ENCODE results near the gene KRTAP1-1. TPM values are rescaled to one million over a fixed set of nuclear protein-coding genes. Genes with fewer than 3 reads are reported as not detected.

Gene KRTAP1-1
- total RNA-seq, 1 experiment from 2014 or later = not detected

DNA sequence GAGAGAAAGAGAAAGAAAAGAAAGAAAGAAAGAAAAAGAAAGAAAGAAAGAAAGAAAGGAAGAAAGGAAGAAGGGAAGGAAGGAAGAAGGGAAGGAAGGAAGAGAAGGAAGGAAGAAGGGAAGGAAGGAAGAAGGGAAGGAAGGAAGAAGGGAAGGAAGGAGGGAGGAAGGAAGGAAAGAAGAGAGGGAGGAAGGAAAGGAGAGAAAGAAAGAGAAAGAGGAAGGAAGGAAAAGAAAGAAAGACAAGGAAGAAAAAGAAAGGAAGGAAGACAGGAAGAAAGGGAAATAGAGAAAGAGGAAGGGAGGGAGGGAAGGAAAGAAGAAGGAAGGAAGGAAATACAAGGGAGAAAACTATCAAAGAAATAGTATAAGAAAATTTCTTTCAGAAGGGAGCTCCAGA is 35.5 kb upstream of the KRTAP1-1 start:
- ChIA-PET CTCF (no interaction called here), POLR2A (no interaction called here)
- ATAC-seq (no peak), DNase-seq (ENCODE audit: low spot score) (no peak)
- Mint-ChIP-seq H3K36me3 (no peaks in the 10 kb centered on the region), H3K4me1 (no peaks in the 10 kb centered on the region; the same call in 1 of the 2 replicates), H3K27me3 (ENCODE audit: low read depth) (no peaks in the 10 kb centered on the region; the same call in 1 of the 2 replicates), H3K9me3 (peaks cover 22% of the 10 kb centered on the region), H3K27ac (no peak overlapping the region), H3K4me3 (no peak overlapping the region)
- TF ChIP-seq EMX1 (CRISPR knock-in tag; IDR thresholded peaks at IDR 0.05) (no peak), JAZF1 (CRISPR knock-in tag; IDR thresholded peaks at IDR 0.05) (no peak), ESRRA (CRISPR knock-in tag; IDR thresholded peaks at IDR 0.05; ENCODE audit: borderline replicate concordance) (no peak), IRF2 (CRISPR knock-in tag; IDR thresholded peaks at IDR 0.05; ENCODE audit: borderline replicate concordance, low read depth) (no peak)
- TF ChIP-seq, protein P1, sequence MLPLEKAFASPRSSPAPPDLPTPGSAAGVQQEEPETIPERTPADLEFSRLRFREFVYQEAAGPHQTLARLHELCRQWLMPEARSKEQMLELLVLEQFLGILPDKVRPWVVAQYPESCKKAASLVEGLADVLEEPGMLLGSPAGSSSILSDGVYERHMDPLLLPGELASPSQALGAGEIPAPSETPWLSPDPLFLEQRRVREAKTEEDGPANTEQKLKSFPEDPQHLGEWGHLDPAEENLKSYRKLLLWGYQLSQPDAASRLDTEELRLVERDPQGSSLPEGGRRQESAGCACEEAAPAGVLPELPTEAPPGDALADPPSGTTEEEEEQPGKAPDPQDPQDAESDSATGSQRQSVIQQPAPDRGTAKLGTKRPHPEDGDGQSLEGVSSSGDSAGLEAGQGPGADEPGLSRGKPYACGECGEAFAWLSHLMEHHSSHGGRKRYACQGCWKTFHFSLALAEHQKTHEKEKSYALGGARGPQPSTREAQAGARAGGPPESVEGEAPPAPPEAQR (CRISPR knock-in tag; IDR thresholded peaks at IDR 0.05) = no peak
- TF ChIP-seq, protein P2, sequence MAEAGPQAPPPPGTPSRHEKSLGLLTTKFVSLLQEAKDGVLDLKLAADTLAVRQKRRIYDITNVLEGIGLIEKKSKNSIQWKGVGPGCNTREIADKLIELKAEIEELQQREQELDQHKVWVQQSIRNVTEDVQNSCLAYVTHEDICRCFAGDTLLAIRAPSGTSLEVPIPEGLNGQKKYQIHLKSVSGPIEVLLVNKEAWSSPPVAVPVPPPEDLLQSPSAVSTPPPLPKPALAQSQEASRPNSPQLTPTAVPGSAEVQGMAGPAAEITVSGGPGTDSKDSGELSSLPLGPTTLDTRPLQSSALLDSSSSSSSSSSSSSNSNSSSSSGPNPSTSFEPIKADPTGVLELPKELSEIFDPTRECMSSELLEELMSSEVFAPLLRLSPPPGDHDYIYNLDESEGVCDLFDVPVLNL (CRISPR knock-in tag; IDR thresholded peaks at IDR 0.05; ENCODE audit: borderline replicate concordance, low read depth) = no peak

DNA sequence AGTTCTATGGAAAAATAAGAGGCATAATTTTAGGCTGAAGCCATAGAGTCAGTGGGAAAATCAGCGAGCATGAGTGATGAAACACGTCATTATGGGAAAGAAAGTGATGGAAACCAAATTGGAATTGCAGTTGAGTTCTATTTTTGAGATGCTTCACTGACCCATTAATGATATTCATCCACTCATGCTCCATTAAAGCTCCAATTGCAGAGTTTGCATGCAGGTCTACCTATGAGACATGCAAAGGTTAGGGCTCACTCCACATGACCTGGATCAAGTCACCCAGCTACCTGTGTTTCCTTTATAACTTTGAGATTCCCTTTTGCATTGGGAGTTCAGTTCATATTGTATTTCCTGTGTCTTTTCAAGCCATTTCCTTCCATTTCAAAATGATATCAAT is 32.4 kb upstream of the KRTAP1-1 start:
- Mint-ChIP-seq H3K27me3 (ENCODE audit: low read depth) (no peaks in the 10 kb centered on the region; the same call in 1 of the 2 replicates), H3K4me3 (no peak overlapping the region), H3K9me3 (peaks cover 16% of the 10 kb centered on the region), H3K36me3 (no peaks in the 10 kb centered on the region), H3K4me1 (no peaks in the 10 kb centered on the region; the same call in 1 of the 2 replicates), H3K27ac (no peak overlapping the region)
- POLR2A ChIA-PET = no interaction called here
- CTCF ChIA-PET = no interaction called here
- ATAC-seq = no peak
- TF ChIP-seq KAT7 (CRISPR knock-in tag; IDR thresholded peaks at IDR 0.05; ENCODE audit: borderline replicate concordance) = no peak
- TF ChIP-seq NR2C2 (CRISPR knock-in tag; IDR thresholded peaks at IDR 0.05) = no peak
- TF ChIP-seq ZNF263 (CRISPR knock-in tag; IDR thresholded peaks at IDR 0.05; ENCODE audit: low read depth) = no peak
- TF ChIP-seq, protein P3, sequence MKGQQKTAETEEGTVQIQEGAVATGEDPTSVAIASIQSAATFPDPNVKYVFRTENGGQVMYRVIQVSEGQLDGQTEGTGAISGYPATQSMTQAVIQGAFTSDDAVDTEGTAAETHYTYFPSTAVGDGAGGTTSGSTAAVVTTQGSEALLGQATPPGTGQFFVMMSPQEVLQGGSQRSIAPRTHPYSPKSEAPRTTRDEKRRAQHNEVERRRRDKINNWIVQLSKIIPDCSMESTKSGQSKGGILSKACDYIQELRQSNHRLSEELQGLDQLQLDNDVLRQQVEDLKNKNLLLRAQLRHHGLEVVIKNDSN (CRISPR knock-in tag; IDR thresholded peaks at IDR 0.05) = no peak
- TF ChIP-seq, protein P4, sequence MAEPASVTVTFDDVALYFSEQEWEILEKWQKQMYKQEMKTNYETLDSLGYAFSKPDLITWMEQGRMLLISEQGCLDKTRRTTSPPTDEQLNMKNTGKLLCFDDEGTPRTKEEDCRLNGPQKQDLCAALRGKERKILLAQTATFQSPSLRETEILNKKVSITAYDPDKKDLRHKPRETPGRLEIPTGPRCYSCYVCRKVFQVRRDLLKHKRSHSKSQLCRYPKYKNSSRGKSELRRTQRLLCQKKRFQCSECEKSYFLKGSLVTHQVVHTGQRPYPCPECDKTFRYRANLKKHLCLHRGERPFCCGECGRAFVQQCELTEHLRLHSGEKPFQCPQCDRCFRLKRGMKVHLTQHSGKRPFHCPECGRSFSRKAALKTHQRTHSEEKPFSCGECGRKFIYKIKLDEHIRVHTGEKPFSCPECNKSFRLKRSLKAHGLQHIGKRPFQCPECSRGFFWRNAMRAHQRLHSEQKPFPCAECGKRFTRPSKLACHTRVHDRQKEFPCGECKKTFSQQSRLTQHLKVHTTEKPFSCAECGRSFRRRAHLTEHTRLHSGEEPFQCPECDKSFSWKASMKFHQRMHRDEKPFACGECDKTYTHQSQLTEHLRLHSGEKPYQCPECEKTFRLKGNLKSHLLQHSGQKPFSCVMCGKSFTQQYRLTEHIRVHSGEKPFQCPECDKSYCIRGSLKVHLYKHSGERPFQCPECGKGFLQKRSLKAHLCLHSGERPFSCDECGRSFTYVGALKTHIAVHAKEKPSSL (CRISPR knock-in tag; conservative IDR thresholded peaks at IDR 0.05) = no peak
- TF ChIP-seq ATF1 (CRISPR knock-in tag; IDR thresholded peaks at IDR 0.05) = no peak
- no peak for TF ChIP-seq ZBTB21 (CRISPR knock-in tag; IDR thresholded peaks at IDR 0.05; ENCODE audit: borderline replicate concordance)
- no peak for TF ChIP-seq TEAD4 (CRISPR knock-in tag; IDR thresholded peaks at IDR 0.05)
- TF ChIP-seq RORB (CRISPR knock-in tag; IDR thresholded peaks at IDR 0.05) = no peak
- no peak for TF ChIP-seq GABPB1 (CRISPR knock-in tag; IDR thresholded peaks at IDR 0.05)
- TF ChIP-seq PRRX2 (CRISPR knock-in tag; IDR thresholded peaks at IDR 0.05) = no peak
- no peak for TF ChIP-seq CREB1 (CRISPR knock-in tag; IDR thresholded peaks at IDR 0.05)
- no peak for TF ChIP-seq ZNF138 (CRISPR knock-in tag; conservative IDR thresholded peaks at IDR 0.05)
- no peak for TF ChIP-seq ZNF423 (CRISPR knock-in tag; IDR thresholded peaks at IDR 0.05)
- TF ChIP-seq NFYB (CRISPR knock-in tag; conservative IDR thresholded peaks at IDR 0.05; ENCODE audit: low read depth) = no peak
- no peak for TF ChIP-seq IRF2 (CRISPR knock-in tag; IDR thresholded peaks at IDR 0.05; ENCODE audit: borderline replicate concordance, low read depth)
- no peak for DNase-seq (ENCODE audit: low spot score)
